H9 (cell line): ENCODE measurements around the gene OSBPL9. TPM values are rescaled to one million over a fixed set of nuclear protein-coding genes. Genes with fewer than 3 reads are reported as not detected.

Source experiments
- DNase-seq: peaks from one replicate; pipeline ENCODE4 v3.0.0-alpha.2; 2017
- H2AFZ ChIP-seq: one replicate; pipeline ENCODE4 v1.6.1; 2013; ENCODE audit warnings: mild to moderate bottlenecking, low read length, control low read depth, moderate library complexity
- H2AK5ac ChIP-seq: 2 replicates; pipeline ENCODE4 v1.6.1; 2013; ENCODE audit warnings: low read length, control low read depth, mixed read lengths; ENCODE audit not compliant: insufficient read length
- H2BK120ac ChIP-seq: one replicate; pipeline ENCODE4 v1.6.1; 2013; ENCODE audit warnings: low read depth, mild to moderate bottlenecking, low read length, control low read depth, inconsistent platforms; ENCODE audit not compliant: poor library complexity, severe bottlenecking
- H2BK12ac ChIP-seq: 2 replicates; pipeline ENCODE4 v1.6.1; 2013; ENCODE audit warnings: low read length, control low read depth, mixed read lengths, low read depth; ENCODE audit not compliant: insufficient read length
- H2BK15ac ChIP-seq: 2 replicates; pipeline ENCODE4 v1.6.1; 2013; ENCODE audit warnings: low read depth, low read length, control low read depth
- H2BK20ac ChIP-seq: one replicate; pipeline ENCODE4 v1.6.1; 2013; ENCODE audit warnings: low read depth, mild to moderate bottlenecking, low read length, control low read depth, inconsistent platforms; ENCODE audit not compliant: poor library complexity, severe bottlenecking
- H2BK5ac ChIP-seq: 2 replicates; pipeline ENCODE4 v1.6.1; 2013; ENCODE audit warnings: low read length, control low read depth, mixed read lengths; ENCODE audit not compliant: insufficient read length
- H3K14ac ChIP-seq: 2 replicates; pipeline ENCODE4 v1.6.1; 2013; ENCODE audit warnings: low read length, control low read depth; ENCODE audit not compliant: insufficient read depth
- H3K18ac ChIP-seq: 2 replicates; pipeline ENCODE4 v1.6.1; 2013; ENCODE audit warnings: low read depth, mild to moderate bottlenecking, mixed read lengths, low read length, control low read depth; ENCODE audit not compliant: insufficient read length
- H3K23ac ChIP-seq: 2 replicates; pipeline ENCODE4 v1.6.1; 2013; ENCODE audit warnings: low read length, control low read depth, mixed read lengths, low read depth; ENCODE audit not compliant: insufficient read length
- H3K23me2 ChIP-seq: 2 replicates; pipeline ENCODE4 v1.6.1; 2013; ENCODE audit warnings: low read depth, mild to moderate bottlenecking, mixed read lengths, low read length, control low read depth; ENCODE audit not compliant: insufficient read length, poor library complexity, severe bottlenecking
- H3K27ac ChIP-seq: 2 replicates; pipeline ENCODE4 v1.5.1; 2013; ENCODE audit warnings: low read length, control low read depth, mixed read lengths, low read depth; ENCODE audit not compliant: insufficient read length
- H3K27me3 ChIP-seq: 2 replicates; pipeline ENCODE4 v1.6.1; 2013; ENCODE audit warnings: low read length, control low read depth, inconsistent platforms; ENCODE audit not compliant: insufficient read depth
- H3K4ac ChIP-seq: 2 replicates; pipeline ENCODE4 v1.6.1; 2013; ENCODE audit warnings: low read depth, mild to moderate bottlenecking, control low read depth, inconsistent platforms, low read length, moderate library complexity
- H3K4me1 ChIP-seq: 2 replicates; pipeline ENCODE4 v1.6.1; 2013; ENCODE audit warnings: low read length, control low read depth, inconsistent platforms; ENCODE audit not compliant: insufficient read depth
- H3K4me2 ChIP-seq: 2 replicates; pipeline ENCODE4 v1.6.1; 2013; ENCODE audit warnings: low read length, control low read depth, mixed read lengths; ENCODE audit not compliant: insufficient read length, insufficient read depth
- H3K56ac ChIP-seq: 2 replicates; pipeline ENCODE4 v1.6.1; 2013; ENCODE audit warnings: low read depth, mild to moderate bottlenecking, mixed read lengths, low read length, control low read depth; ENCODE audit not compliant: insufficient read length
- H3K79me1 ChIP-seq: 2 replicates; pipeline ENCODE4 v1.6.1; 2013; ENCODE audit warnings: low read depth, mild to moderate bottlenecking, moderate library complexity, low read length, control low read depth, inconsistent platforms; ENCODE audit not compliant: insufficient read depth, poor library complexity, severe bottlenecking
- H3K79me2 ChIP-seq: 2 replicates; pipeline ENCODE4 v1.6.1; 2013; ENCODE audit warnings: low read length, control low read depth, inconsistent platforms; ENCODE audit not compliant: insufficient read depth
- H3K9ac ChIP-seq: 2 replicates; pipeline ENCODE4 v1.6.1; 2013; ENCODE audit warnings: low read length, control low read depth, mixed read lengths; ENCODE audit not compliant: insufficient read length; ENCODE audit errors: extremely low read depth
- H3K9me3 ChIP-seq: one replicate; pipeline ENCODE4 v1.6.1; 2013; ENCODE audit warnings: low read depth, low read length, inconsistent platforms; ENCODE audit not compliant: control insufficient read depth
- H3T11ph ChIP-seq: one replicate; pipeline ENCODE4 v1.6.1; 2013; ENCODE audit warnings: mild to moderate bottlenecking, low read length, control low read depth, inconsistent platforms
- H4K20me1 ChIP-seq: one replicate; pipeline ENCODE4 v1.6.1; 2013; ENCODE audit not compliant: control insufficient read depth, insufficient read length, insufficient read depth
- H4K5ac ChIP-seq: 2 replicates; pipeline ENCODE4 v1.6.1; 2013; ENCODE audit warnings: low read depth, mild to moderate bottlenecking, mixed read lengths, low read length, control low read depth; ENCODE audit not compliant: insufficient read length
- H4K8ac ChIP-seq: replicated peaks from 2 replicates; pipeline ENCODE4 v1.6.1; 2013; ENCODE audit warnings: low read length, control low read depth, mixed read lengths, low read depth; ENCODE audit not compliant: insufficient read length
- H4K91ac ChIP-seq: 2 replicates; pipeline ENCODE4 v1.6.1; 2013; ENCODE audit warnings: low read depth, mild to moderate bottlenecking, moderate library complexity, mixed read lengths, low read length, control low read depth; ENCODE audit not compliant: insufficient read length
- H3K27ac Mint-ChIP-seq, 3 experiments: 2 replicates in 2 of 3; 3 replicates in 1 of 3; pipeline ENCODE4 v1.8.0; 2020 to 2021; ENCODE audit warnings: mixed read lengths in 3 of 3, mild to moderate bottlenecking in 1 of 3, moderate library complexity in 1 of 3
- H3K27me3 Mint-ChIP-seq: 2 replicates; pipeline ENCODE4 v1.8.0; 2021; ENCODE audit warnings: low read depth, mild to moderate bottlenecking, moderate library complexity, mixed read lengths
- H3K36me3 Mint-ChIP-seq, 3 experiments: 2 replicates in 2 of 3; 3 replicates in 1 of 3; pipeline ENCODE4 v1.8.0; 2020 to 2021; ENCODE audit warnings: low read depth in 3 of 3, mixed read lengths in 3 of 3; ENCODE audit not compliant: insufficient read depth in 1 of 3
- H3K4me1 Mint-ChIP-seq, 2 experiments: 2 replicates each; pipeline ENCODE4 v1.8.0; 2020; ENCODE audit warnings: mixed read lengths in 2 of 2
- H3K4me3 Mint-ChIP-seq, 2 experiments: 2 replicates in 1 of 2; 3 replicates in 1 of 2; pipeline ENCODE4 v1.8.0; 2020 to 2021; ENCODE audit warnings: mild to moderate bottlenecking in 2 of 2, mixed read lengths in 2 of 2, moderate library complexity in 1 of 2
- H3K9me3 Mint-ChIP-seq, 2 experiments: 2 replicates in 1 of 2; 3 replicates in 1 of 2; pipeline ENCODE4 v1.8.0; 2020; ENCODE audit warnings: mild to moderate bottlenecking in 2 of 2, mixed read lengths in 2 of 2, moderate library complexity in 1 of 2
- WGBS: extraction: QIAGEN DNeasy Blood & Tissue Kit; methylation state at CpG from one replicate; pipeline ENCODE4 v1.1.7; 2013; ENCODE audit warnings: missing lambda C conversion rate, low lambda C conversion rate, mixed read lengths; ENCODE audit not compliant: insufficient read length; ENCODE audit errors: extremely low coverage; 5-methylcytosine and 5-hydroxymethylcytosine counted together
- total RNA-seq: library from RNA; stranded (reverse); gene quantifications from 2 replicates; pipeline ENCODE4 v1.2.1, GENCODE V29; 2021
- TF ChIP-seq, protein P1 (sequence below): fragments of 200-600 bp; sonication (generic); conservative IDR thresholded peaks from 3 replicates; pipeline ENCODE4 v1.8.0; 2021; ENCODE audit warnings: antibody characterized with exemption, mild to moderate bottlenecking

The OSBPL9 gene
- total RNA-seq, 1 experiment from 2014 or later = 76.7 TPM

DNA sequence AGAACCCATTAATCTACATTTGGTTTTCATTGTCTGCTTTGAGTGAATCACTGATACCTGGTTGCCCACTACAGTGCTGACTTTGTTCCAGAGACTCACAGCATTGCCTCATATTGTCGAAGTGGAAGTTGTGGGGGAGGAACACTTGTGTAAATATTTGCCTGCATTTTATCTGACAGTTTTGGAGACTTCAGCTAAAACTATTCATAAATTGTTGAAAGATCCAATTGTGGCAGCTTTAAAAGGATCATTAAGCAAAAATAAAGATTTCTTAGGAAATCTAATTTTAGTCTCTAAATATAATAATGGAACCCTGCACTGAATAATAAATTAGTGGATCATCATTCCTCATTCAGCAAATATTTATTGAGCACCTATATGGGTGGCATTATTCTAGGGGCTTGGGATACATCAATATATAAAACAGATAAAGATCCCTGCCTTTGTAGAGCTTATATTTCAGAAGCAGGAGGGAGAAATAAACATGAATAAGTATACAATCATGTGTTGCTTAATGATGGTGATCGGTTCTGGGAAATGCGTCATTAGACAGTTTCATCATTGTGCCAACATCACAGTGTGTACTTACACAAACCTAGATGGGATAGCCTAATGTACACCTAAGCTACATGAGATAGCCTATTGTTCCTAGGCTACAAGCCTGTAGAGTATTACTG is 73.5 kb downstream of the OSBPL9 start:
- H3K56ac ChIP-seq = no peak overlapping the region
- Mint-ChIP-seq H3K4me3 (no peak overlapping the region), H3K36me3 (no peaks in the 10 kb centered on the region), H3K27ac (no peak overlapping the region), H3K27me3 (no peaks in the 10 kb centered on the region), H3K9me3 (no peaks in the 10 kb centered on the region), H3K4me1 (peaks cover 9 to 10% of the 10 kb centered on the region in 2 experiments)
- H3K27ac ChIP-seq = no peak overlapping the region
- no peak overlapping the region for H2BK12ac ChIP-seq
- no peak overlapping the region for H2AK5ac ChIP-seq
- H3K23ac ChIP-seq = no peak overlapping the region
- TF ChIP-seq, protein P1, sequence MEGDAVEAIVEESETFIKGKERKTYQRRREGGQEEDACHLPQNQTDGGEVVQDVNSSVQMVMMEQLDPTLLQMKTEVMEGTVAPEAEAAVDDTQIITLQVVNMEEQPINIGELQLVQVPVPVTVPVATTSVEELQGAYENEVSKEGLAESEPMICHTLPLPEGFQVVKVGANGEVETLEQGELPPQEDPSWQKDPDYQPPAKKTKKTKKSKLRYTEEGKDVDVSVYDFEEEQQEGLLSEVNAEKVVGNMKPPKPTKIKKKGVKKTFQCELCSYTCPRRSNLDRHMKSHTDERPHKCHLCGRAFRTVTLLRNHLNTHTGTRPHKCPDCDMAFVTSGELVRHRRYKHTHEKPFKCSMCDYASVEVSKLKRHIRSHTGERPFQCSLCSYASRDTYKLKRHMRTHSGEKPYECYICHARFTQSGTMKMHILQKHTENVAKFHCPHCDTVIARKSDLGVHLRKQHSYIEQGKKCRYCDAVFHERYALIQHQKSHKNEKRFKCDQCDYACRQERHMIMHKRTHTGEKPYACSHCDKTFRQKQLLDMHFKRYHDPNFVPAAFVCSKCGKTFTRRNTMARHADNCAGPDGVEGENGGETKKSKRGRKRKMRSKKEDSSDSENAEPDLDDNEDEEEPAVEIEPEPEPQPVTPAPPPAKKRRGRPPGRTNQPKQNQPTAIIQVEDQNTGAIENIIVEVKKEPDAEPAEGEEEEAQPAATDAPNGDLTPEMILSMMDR = no peak
- no peaks in the 10 kb centered on the region for H3K9me3 ChIP-seq
- H3K4me2 ChIP-seq = no peak overlapping the region
- no peak overlapping the region for H3T11ph ChIP-seq
- no peak overlapping the region for H2BK15ac ChIP-seq
- no peaks in the 10 kb centered on the region for H3K79me2 ChIP-seq
- no peak overlapping the region for H4K5ac ChIP-seq
- H3K23me2 ChIP-seq = no peaks in the 10 kb centered on the region
- DNase-seq = no peak
- no peak overlapping the region for H3K14ac ChIP-seq
- H3K9ac ChIP-seq = no peak overlapping the region
- H2BK120ac ChIP-seq = no peak overlapping the region
- H3K79me1 ChIP-seq = no peaks in the 10 kb centered on the region
- H3K4me1 ChIP-seq = no peaks in the 10 kb centered on the region
- no peak overlapping the region for H4K8ac ChIP-seq
- no peak overlapping the region for H3K18ac ChIP-seq
- H3K4ac ChIP-seq = no peak overlapping the region
- no peak overlapping the region for H2AFZ ChIP-seq
- WGBS = no CpG with 5 or more reads among the region's 3 CpGs
- H4K20me1 ChIP-seq = no peaks in the 10 kb centered on the region
- H4K91ac ChIP-seq = no peak overlapping the region
- no peak overlapping the region for H2BK5ac ChIP-seq
- H3K27me3 ChIP-seq = no peaks in the 10 kb centered on the region
- H2BK20ac ChIP-seq = no peak overlapping the region
